ENCODE measurements around the gene CFAP69.
"Not testable (repeated sequence)": the region's sequence is repeated elsewhere in the genome, so short reads cannot be mapped to it uniquely, and the experiment has no call there.

The CFAP69 gene

DNA sequence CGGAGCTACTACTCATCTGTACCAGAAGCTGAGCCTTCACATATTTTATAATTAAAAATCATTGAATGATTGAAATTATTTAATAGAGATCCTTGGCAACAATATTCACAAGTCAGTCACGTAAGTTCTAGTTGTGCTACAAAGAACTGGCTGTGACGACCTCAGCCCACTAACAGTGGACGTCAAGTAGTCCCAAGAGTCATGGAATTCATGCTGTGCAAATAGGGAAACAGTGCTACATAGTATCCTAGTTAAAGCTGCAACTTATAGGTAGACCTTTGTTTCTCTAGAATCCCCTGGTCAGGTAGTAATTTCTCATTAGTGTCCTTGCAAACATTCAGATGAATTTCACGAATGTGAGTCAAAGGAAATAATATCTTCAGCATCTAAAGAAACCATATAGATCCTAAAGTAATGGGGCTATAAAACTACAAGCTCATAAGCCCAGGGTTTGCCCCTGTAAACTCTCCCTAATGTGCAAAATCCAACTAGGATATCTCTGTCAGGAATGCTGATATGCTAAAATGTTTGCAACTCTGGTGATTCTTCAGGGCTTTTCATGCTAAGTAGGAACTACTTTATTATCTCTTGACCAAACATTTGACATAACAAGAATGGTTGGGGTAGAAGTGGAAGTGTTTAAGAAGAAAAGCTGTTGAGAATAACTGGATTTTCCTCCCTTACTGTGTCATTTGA, 31.2 kb downstream of the CFAP69 start:
- DNase-seq, result no peak

GRCh38 chr7:90288154-90288553, 43.2 kb downstream of the CFAP69 start:
- no peak for DNase-seq

- DNase-seq, result no peak
Observed at GRCh38 chr7:90290244-90291113, 45.5 kb downstream of the CFAP69 start.

- DNase-seq, result no peak
Observed at GRCh38 chr7:90298145-90299038, 53.4 kb downstream of the CFAP69 start.

GRCh38 chr7:90303241-90303640, 58.3 kb downstream of the CFAP69 start:
- DNase-seq, result no peak

- no peak for DNase-seq
Observed at GRCh38 chr7:90309872-90310271, 64.9 kb downstream of the CFAP69 start.

GRCh38 chr7:90311175-90311574, 66.2 kb downstream of the CFAP69 start:
- no peak for DNase-seq

DNA sequence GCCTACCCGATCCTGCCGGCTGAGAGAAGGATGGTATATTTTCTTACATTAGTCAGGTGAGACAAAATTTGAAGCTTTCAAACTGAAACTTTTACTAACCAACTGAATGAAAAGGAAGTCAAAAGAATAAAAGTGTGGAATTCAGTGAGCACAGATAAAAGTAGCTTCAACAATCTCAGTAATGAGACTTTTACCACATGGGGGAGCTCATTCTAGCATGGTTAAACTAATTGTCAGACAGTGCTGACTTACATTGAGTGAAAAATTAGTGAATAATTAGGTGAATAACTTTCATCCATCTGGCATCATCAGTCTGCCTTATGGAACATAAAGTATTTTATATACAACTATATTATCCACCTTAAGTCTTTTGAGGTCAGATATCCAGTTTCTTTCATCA, 67.8 kb downstream of the CFAP69 start:
- no peak for DNase-seq

DNA sequence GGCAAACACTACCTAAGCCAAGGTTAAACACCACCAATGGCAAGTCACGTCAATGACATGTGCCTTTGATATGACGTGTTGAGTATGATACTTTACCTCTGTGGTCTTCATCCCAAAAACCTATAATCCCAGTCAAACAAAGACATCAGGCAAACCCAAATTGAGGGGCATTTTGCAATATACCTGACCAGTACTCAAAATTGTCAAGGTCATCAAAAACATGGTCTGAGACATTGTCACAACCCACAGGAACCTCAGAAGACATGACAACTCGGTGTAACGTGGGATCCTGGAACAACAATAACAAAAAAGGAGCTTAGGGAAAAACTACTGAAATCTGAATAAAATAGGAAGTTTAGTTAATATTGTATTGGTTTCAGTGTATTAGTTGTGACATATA, 68.9 kb downstream of the CFAP69 start:
- DNase-seq, result no peak

DNA sequence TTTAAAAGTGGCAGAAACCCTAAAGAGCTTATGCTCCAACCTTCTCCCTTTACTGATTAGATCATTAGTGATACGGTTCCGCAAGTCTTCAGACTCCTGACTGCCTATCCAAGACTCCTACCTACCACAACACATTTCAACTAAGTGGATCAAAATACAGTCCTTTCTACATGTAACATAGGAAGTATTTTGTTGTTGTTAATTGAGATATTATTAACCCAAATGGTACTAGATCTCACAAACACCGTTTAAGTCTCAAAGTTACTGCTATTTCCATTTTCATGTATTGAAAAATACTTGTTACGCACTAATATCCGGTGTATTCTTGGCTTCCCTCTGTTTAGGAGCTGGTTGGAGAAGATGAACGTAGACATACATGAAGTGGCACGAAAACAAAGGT, 75.0 kb downstream of the CFAP69 start:
- no peak for DNase-seq

- no peak for DNase-seq
Observed at GRCh38 chr7:90320418-90320800, 75.4 kb downstream of the CFAP69 start.

- DNase-seq, result no peak
Observed at GRCh38 chr7:90320801-90321494, 76.0 kb downstream of the CFAP69 start, which contains the start of gene FAM237B. Gene FAM237B, minus strand, starts transcription at chr7:90321304. Its CDS starts 1,556 bp downstream, at chr7:90319748.

GRCh38 chr7:90322837-90323236, 77.9 kb downstream of the CFAP69 start:
- no peak for DNase-seq

DNA sequence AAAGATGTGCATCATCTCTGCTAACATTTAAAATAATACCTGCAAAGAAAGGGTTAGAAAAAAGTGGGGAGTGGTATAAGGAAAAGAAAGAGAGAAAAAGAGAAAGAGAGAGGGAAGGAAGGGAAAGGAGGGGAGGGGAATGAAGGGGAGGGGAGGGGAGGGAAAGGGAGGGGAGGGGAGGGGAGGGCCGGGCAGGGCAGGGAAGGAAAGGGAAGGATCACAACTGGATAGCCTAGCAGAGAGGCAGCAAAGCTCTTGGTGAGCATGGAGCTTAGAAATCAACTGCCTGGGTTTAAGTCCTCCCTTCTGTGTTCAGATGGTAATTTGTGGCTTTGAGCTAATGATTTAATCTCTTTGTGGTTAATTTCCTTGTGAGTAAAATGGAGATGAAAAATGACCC, 81.5 kb downstream of the CFAP69 start:
- no peak for DNase-seq

DNA sequence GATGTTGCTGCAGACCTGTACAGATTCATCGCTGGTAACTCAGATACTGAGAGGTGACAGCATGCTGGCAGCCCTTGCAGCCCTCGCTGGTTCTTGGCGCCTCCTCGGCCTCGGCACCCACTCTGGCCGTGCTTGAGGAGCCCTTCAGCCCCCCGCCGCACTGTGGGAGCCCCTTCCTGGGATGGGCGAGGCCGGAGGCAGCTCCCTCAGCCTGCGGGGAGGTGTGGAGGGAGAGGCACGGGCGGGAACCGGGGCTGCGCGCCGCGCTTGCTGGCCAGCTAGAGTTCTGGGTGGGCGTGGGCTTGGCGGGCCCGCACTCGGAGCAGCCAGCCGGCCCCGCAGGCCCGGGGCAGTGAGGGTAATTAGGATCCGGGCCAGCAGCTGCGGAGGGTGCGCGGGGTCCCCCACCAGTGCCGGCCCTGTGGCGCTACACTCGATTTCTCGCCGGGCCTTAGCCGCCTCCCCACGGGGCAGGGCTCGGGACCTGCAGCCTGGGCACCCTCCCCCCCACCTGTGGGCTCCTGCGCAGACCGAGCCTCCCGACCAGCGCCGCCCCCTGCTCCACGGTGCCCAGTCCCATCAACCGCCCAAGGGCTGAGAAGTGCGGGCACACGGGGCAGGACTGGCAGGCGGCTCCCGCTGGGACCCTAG, 89.3 kb downstream of the CFAP69 start:
- DNase-seq, result no peak

GRCh38 chr7:90334926-90335325, 90.0 kb downstream of the CFAP69 start:
- not testable (repeated sequence) for DNase-seq

- no peak for DNase-seq
Observed at GRCh38 chr7:90337106-90337505, 92.1 kb downstream of the CFAP69 start.

- no peak for DNase-seq
Observed at GRCh38 chr7:90345016-90345415, 100.0 kb downstream of the CFAP69 start.

DNA sequence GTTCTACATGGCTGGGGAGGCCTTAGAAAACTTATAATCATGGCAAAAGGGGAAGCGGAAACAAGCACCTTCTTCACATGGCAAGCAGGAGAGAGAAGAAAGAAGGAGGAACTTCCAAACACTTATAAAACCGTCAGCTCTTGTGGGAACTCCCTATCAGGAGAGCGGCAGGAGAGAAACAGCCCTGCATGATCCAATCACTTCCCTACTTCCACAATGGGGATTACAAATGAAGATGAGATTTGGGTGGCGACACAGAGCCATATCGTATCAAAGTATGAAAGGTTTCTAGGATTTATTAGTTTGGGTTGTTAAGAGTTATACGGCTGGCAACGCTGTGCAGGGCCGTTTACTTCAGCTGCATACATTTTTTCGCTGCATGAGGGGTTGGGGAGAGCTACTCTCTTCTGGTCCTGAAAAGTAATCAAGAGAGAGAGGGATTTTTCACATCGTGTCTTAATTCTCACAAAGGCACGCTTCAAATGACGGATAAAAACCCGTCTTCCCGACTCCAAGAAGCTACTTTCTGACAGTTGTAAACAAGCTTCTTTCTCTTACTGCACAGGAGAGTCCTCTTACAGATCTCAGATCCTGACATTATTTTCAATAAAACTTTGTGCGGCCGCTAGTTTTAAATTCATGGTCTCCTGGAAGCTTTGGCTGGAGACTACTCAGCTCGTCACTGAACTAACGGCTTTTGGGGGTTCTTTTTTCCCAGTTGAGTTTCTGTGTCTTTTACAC, 100.8 kb downstream of the CFAP69 start:
- DNase-seq, result no peak

DNA sequence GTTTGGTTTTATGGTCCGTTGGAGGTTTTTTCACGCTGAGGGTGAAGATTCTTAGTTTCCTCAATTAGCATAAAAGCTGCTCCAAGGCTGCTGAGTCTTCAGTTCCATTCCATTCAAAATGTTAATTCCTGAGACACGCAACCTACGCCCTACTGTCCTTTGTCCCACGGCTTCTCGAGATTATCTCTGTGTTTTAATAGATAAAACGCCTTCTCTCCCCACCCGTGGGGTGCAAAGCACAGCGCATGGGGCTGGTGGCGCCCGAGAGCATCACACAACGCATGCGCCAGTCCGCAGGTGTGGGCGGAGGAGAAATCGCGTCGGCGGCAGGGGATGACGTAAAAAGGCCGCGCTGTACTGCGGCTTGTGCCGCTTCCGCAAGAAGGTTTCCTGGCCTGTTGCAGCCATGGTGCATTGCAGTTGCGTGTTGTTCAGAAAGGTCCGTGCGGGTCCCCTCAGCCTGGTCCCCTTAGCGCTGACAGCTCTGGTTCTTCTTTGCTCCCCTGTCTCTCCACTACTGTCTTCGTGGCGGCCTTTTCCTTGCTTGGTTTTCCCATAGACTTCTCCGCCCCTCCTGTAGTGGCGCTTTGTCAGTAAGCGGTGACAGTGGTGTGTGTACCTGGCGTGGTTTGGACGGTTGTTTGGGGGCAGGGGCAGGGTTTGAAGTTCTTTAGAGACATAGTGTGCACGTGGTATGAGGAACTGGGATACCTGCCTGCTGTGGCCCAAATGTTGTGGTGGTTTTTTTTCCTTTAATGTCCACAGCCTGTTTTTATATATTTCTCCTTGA, 101.6 kb downstream of the CFAP69 start, which contains the start of gene GTPBP10:
Gene GTPBP10 (plus strand): TSS at position 381 of the 790 bp plus-strand sequence. CDS start 26 bp downstream, at position 407.
- DNase-seq, result peak; percentile 76
